ENCODE data around the gene NFAM1. TPM values are rescaled to one million over a fixed set of nuclear protein-coding genes. Genes with fewer than 3 reads are reported as not detected.

Gene NFAM1
- total and polyA plus RNA-seq, 2 experiments from 2014 or later, result not detected

GRCh38 chr22:42340829-42341383 lies 91.3 kb downstream of the NFAM1 start:
- no peaks in the 10 kb centered on the region for H3K79me2 ChIP-seq (ENCODE audit: insufficient read depth)
- no peak overlapping the region for H3K4me2 ChIP-seq (ENCODE audit: unreplicated experiment)
- H3K9ac ChIP-seq, result no peak overlapping the region
- no peaks in the 10 kb centered on the region for H3K9me2 ChIP-seq (ENCODE audit: insufficient read depth)
- H3K27ac ChIP-seq, result no peak overlapping the region
- 88 to 91% methylated on average over 22 to 26 of the region's 26 CpGs for WGBS, 2 experiments (ENCODE audit: low coverage in 1 of 2, low lambda C conversion rate in 2 of 2, missing lambda C conversion rate in 2 of 2)
- H3K36me3 ChIP-seq (ENCODE audit: low read depth), result no peaks in the 10 kb centered on the region
- TF ChIP-seq EZH2phosphoT487 (IDR thresholded peaks at IDR 0.05; ENCODE audit: insufficient read depth, low read depth), result no peak
- no peak for TF ChIP-seq EZH2 (IDR thresholded peaks at IDR 0.05; ENCODE audit: insufficient read depth, poor library complexity, severe bottlenecking)
- no peaks in the 10 kb centered on the region for H3K27me3 ChIP-seq (replicated peaks; ENCODE audit: insufficient read depth)
- no peak overlapping the region for H2AFZ ChIP-seq
- no peaks in the 10 kb centered on the region for H3K4me1 ChIP-seq (ENCODE audit: insufficient read depth)
- no peak overlapping the region for H3K4me3 ChIP-seq
- no peaks in the 10 kb centered on the region for H4K20me1 ChIP-seq (ENCODE audit: insufficient read depth)
- H3F3A ChIP-seq (ENCODE audit: insufficient read depth), result no peaks in the 10 kb centered on the region
- no peak for DNase-seq
- H3K9me3 ChIP-seq (ENCODE audit: low read depth), result no peaks in the 10 kb centered on the region
- in situ Hi-C loops (cut with MboI), result no loop called here

- in situ Hi-C loops (cut with MboI), result no loop called here
- 95 to 100% methylated on average over 3 of the region's 3 CpGs for WGBS, 2 experiments (ENCODE audit: low coverage in 1 of 2, low lambda C conversion rate in 2 of 2, missing lambda C conversion rate in 2 of 2)
- no peaks in the 10 kb centered on the region for H3K9me3 ChIP-seq (ENCODE audit: low read depth)
Observed at GRCh38 chr22:42340150-42340549, 92.1 kb downstream of the NFAM1 start.

GRCh38 chr22:42338479-42338878 lies 93.7 kb downstream of the NFAM1 start:
- 12 to 15% methylated on average over 21 of the region's 21 CpGs for WGBS, 2 experiments (ENCODE audit: low coverage in 1 of 2, low lambda C conversion rate in 2 of 2, missing lambda C conversion rate in 2 of 2)
- no peak overlapping the region for H3K27ac ChIP-seq
- H3K9me2 ChIP-seq (ENCODE audit: insufficient read depth), result no peaks in the 10 kb centered on the region
- no peaks in the 10 kb centered on the region for H3K36me3 ChIP-seq (ENCODE audit: low read depth)
- H3K27me3 ChIP-seq (replicated peaks; ENCODE audit: insufficient read depth), result no peaks in the 10 kb centered on the region
- peak; percentile 38 for DNase-seq
- TF ChIP-seq EZH2 (IDR thresholded peaks at IDR 0.05; ENCODE audit: insufficient read depth, poor library complexity, severe bottlenecking) (no peak), EZH2phosphoT487 (IDR thresholded peaks at IDR 0.05; ENCODE audit: insufficient read depth, low read depth) (no peak)
- H2AFZ ChIP-seq, result peak overlapping the region; percentile 69; the same call in 1 of the 2 replicates
- in situ Hi-C loops (cut with MboI), result no loop called here
- no peaks in the 10 kb centered on the region for H3K4me1 ChIP-seq (ENCODE audit: insufficient read depth)
- H3K9ac ChIP-seq, result no peak overlapping the region
- H3K79me2 ChIP-seq (ENCODE audit: insufficient read depth), result no peaks in the 10 kb centered on the region
- H4K20me1 ChIP-seq (ENCODE audit: insufficient read depth), result no peaks in the 10 kb centered on the region
- H3F3A ChIP-seq (ENCODE audit: insufficient read depth), result no peaks in the 10 kb centered on the region
- H3K4me2 ChIP-seq (ENCODE audit: unreplicated experiment), result no peak overlapping the region
- H3K9me3 ChIP-seq (ENCODE audit: low read depth), result no peaks in the 10 kb centered on the region
- 0 out of 2 replicates have a peak overlapping the region, but pooled peaks have one; percentile 5 for H3K4me3 ChIP-seq

More at GRCh38 chr22:42340150-42340549, 92.1 kb downstream of the NFAM1 start:
- Histone ChIP-seq H3K27ac (no peak overlapping the region), H3K9ac (no peak overlapping the region), H3K4me2 (ENCODE audit: unreplicated experiment) (no peak overlapping the region), H4K20me1 (ENCODE audit: insufficient read depth) (no peaks in the 10 kb centered on the region), H3K9me2 (ENCODE audit: insufficient read depth) (no peaks in the 10 kb centered on the region), H3K79me2 (ENCODE audit: insufficient read depth) (no peaks in the 10 kb centered on the region), H3K36me3 (ENCODE audit: low read depth) (no peaks in the 10 kb centered on the region), H3K4me3 (no peak overlapping the region), H3F3A (ENCODE audit: insufficient read depth) (no peaks in the 10 kb centered on the region), H2AFZ (no peak overlapping the region), H3K4me1 (ENCODE audit: insufficient read depth) (no peaks in the 10 kb centered on the region), H3K27me3 (replicated peaks; ENCODE audit: insufficient read depth) (no peaks in the 10 kb centered on the region)
- DNase-seq, result no peak
- TF ChIP-seq EZH2phosphoT487 (IDR thresholded peaks at IDR 0.05; ENCODE audit: insufficient read depth, low read depth), result no peak
- TF ChIP-seq EZH2 (IDR thresholded peaks at IDR 0.05; ENCODE audit: insufficient read depth, poor library complexity, severe bottlenecking), result no peak

- H4K20me1 ChIP-seq (ENCODE audit: insufficient read depth), result no peaks in the 10 kb centered on the region
- H3K4me2 ChIP-seq (ENCODE audit: unreplicated experiment), result no peak overlapping the region
- TF ChIP-seq EZH2phosphoT487 (IDR thresholded peaks at IDR 0.05; ENCODE audit: insufficient read depth, low read depth), result no peak
- TF ChIP-seq EZH2 (IDR thresholded peaks at IDR 0.05; ENCODE audit: insufficient read depth, poor library complexity, severe bottlenecking), result no peak
- no peak overlapping the region for H3K9ac ChIP-seq
- in situ Hi-C loops (cut with MboI), result no loop called here
- no peaks in the 10 kb centered on the region for H3K9me3 ChIP-seq (ENCODE audit: low read depth)
- H3F3A ChIP-seq (ENCODE audit: insufficient read depth), result no peaks in the 10 kb centered on the region
- H3K27me3 ChIP-seq (replicated peaks; ENCODE audit: insufficient read depth), result no peaks in the 10 kb centered on the region
- DNase-seq, result no peak
- H3K4me1 ChIP-seq (ENCODE audit: insufficient read depth), result no peaks in the 10 kb centered on the region
- H2AFZ ChIP-seq, result no peak overlapping the region
- no peak overlapping the region for H3K4me3 ChIP-seq
- no peaks in the 10 kb centered on the region for H3K36me3 ChIP-seq (ENCODE audit: low read depth)
- H3K27ac ChIP-seq, result no peak overlapping the region
- H3K79me2 ChIP-seq (ENCODE audit: insufficient read depth), result no peaks in the 10 kb centered on the region
- H3K9me2 ChIP-seq (ENCODE audit: insufficient read depth), result no peaks in the 10 kb centered on the region
Observed at GRCh38 chr22:42337356-42337755, 94.8 kb downstream of the NFAM1 start.
